Esophagus mucosa (tissue), 1 donor: ENCODE data around the gene AMFR. TPM values are rescaled to one million over a fixed set of nuclear protein-coding genes. Genes with fewer than 3 reads are reported as not detected.

Experiments used
- ATAC-seq: fragments of 200-7000 bp; cut with Tn5 transposase; one replicate; pipeline ENCODE4 v1.9.1; 2020
- total RNA-seq: library from RNA; stranded (reverse); gene quantifications from one replicate; pipeline ENCODE4 v1.2.4, GENCODE V29; 2023
- donor health status: DM: yes; HTN: yes; CAD: no.

AMFR gene
- total RNA-seq, 1 donor from 2014 or later, result 74.2 TPM

DNA sequence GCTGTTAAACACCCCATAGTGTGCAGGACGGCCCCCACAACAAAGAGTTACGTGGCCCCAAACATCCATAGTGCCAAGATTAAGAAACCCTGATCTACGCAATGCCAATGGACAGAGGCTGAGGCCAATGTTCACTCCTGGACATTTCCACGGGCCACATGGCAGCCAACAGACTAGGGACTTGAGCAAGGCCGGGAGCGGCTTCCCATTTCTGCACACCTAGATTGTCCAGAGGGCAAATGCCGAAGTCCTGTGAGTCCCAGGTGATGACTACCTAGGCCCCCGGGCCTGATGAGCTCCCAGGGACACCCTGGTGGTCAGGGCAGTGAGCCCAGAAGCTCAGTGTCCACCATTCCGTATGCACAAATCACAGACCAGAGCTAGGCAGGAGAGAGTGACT is 95.5 kb downstream of the AMFR start:
- no peak for ATAC-seq

DNA sequence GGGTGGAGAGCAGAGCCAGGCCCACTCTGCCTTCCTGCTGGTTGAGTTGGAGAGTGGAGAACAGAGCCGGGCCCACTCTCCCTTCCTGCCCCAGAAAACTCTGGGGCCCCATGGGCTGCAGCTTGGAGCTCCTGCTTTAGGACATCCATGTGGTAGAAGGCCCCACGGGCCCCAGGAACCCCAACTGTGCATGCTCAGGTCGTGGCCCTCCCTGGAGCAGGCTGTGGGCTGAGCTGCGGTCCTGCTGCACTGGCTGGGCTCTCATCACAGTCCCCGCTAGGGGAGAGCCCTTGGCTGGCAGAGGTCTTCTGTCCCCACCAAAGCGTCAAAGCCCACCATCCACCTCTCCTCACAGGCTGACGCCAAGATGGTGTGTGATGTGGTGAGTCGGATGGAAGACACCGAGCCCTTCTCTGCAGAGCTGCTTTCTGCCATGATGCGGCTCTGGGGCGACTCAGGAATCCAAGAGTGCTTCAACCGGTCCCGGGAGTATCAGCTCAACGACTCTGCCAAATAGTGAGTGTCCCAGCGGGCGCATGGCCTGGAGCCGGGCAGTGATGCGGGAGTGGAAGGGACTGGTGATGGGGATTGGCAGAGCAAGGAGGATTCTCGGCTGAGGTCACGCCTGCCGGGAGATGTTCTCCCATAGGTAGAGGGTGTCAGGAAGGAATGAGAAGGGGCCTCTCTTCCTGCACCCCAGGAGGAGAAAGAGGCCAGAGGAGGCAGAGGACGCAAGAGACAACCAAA is 96.9 kb downstream of the AMFR start:
- no peak for ATAC-seq

DNA sequence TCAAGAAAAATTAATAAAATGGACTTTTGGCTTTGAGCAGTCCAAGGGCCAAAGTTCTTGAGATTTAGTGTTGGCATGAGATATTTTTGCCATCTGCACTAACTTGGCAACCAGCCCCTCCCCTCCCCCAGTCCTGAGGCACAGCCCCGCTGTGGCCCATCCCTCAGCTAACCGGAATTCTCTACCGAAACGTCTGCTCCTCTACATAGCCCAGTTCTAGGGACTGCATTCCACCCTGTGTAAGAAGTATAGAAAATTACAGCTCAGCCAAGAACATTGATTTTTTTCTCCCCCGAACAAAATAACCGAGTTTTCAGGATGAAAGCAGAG is 97.5 kb downstream of the AMFR start:
- ATAC-seq, result no peak

DNA sequence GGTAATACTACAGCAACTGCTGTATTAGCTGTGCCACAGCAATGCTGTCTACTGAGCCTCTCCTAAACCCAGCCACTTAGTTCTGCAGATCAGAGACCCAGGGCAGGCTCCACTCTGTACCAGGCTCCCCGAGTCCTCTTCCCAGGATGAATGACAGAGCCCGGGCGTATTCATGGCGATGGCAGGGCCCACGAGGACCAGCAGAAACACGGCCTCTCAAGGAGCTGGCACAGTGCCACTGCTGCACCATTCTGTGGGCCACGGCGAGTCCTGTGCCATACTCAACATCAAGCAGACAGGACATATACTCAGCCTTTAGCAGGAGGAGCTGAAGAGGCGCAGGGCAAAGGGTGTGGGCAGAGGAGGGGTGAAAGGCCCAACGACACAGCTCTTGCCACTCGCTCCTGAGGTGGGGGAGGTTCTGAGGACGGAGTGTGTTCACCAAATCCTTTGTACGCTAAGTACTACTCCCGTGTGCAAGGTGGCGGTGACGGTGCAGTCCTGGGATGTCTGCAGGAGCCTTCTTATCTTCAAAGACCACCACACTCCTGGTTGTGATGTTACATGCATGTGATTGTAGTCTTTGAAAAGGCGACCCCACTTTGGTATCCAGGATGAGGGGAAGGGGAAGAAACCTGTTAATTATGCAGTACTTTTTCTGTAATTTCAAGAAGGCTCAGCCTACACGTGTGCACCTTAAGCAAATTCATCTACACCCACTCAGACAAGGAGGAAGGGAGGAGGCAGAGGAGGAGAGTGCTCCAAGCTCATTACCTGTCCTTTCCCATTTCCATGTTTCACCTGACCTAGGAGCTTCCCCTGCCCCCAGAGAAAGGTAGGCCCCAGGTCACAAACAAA is 98.0 kb downstream of the AMFR start:
- ATAC-seq, result no peak

DNA sequence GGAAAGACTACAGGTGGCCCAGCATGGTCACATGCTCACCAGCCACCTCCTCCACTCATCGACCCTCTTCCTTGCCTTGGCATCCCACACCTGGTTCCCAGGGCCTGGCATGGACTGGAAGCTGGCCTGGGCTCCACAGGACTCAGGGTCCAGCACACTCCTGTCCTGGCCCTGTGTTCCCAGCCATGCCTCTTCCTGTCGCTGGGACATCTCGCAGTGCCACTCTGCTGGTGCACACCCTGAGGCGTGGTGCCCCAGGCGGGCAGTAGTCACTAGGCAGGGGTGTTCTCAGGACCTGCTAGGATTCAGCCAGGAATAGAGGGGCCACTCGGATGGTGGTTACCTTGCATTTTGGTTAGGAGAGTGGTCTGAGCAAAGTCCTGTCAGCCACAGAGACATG is 99.4 kb downstream of the AMFR start:
- ATAC-seq, result no peak

DNA sequence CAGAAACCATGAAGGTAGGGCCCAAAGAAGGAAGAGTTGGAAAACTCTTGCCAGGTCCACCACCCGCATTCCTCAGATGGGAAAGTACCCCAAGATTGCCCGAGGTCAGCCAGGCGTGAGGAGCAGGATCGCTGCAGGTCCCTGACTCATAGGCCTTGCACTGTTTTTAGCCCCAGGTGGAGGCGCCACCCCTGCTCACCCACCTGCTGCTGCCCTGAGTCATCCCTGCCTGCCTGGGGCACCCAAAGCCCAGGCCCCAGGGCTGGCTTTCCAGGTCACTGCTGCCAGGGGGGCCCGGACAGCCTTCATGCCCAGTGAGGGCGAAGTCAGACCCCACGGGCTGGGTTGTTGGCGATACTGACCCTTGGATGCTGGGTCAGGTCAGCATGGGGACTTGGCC is 100.9 kb downstream of the AMFR start:
- ATAC-seq, result peak; percentile 89

DNA sequence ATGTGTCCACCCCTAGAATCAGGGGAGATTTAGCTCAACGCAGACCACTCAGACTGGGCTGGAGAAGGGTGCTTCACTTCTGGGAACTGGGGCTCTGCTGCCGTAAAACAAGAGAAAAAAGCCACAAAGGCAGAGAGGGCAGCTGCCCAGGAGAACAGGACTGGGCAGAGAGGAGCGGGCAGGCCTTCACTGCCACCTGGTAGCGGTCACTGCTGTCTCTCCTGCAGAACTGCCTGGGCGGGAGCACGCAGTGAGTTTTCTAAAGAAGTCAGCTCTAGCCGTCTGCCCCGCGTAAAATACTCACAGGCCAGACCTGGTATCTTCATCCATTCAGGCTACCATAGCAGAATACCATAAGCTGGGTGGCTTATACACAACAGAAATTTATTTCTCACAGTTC is 103.8 kb downstream of the AMFR start:
- no peak for ATAC-seq

DNA sequence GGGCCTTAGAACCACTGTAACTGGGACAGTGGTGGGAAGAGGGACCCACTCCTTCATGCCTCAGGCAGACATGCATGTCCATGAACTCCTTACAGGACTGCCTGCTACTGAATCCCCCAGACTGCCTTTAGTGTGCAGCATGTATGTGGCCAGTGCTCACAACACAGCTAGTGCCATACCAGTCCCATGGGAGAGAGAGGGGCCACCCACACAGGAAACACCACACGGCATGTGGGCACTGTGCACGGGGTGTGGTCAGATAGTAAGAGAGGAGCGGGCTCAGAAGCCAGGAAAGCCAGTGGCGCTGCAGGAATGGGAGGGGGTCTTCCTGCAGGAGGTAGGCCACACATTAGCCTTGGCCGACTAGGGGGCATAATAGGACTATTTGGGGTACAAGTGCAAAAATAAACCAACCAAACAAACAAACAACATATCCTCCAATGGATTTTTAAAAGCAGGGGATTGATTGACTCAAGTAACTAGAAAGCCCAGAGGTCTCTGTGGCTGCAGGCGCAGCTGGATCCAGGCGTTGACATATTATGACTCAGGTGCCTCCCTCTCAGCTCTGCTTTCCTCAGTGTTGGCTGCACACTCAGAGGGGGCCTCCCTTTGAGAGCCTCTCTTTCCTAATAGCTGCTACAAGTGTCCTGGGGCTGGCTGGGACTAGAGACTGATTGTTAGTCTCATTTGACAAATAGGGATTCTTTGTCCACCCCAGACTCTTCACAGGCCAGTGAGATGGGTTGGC is 104.4 kb downstream of the AMFR start:
- no peak for ATAC-seq

DNA sequence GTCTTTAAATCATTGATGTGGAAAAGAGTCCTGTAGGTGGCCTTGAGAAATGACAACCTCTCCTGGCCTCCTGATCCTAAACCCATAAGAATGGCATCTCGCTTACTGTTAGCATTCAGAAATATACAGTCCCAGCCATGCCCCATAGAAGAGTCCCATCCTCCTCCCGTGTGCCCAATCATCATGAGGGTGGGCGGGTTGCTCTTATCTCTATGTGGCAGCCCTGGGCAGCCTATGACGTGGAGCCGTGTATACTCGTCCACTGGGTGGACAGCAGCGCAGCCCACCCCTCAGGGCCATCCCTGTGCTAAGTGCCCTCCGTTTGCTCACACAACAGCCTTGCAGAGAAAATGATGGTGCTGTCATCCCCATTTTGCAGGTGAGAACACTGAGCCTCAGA is 105.3 kb downstream of the AMFR start:
- no peak for ATAC-seq

DNA sequence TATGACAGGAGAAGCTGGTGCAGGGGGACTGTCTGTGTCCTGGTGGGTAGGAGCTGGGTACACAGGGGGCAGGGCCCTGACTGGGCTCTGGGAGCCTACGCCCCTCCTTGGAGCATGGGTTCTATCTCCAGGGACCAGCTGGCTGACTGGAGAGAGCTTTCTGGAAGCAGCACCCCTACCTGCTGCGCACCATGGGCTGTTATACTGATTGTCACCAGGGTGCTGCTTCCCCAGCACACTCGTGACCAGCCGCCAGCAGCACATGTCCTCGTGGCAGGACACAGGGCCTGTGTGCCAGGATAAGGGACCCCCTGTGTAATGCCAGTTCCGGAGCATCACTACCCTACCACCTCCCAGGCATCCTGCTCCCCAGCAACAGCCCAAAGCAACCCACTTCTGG is 106.0 kb downstream of the AMFR start:
- no peak for ATAC-seq

DNA sequence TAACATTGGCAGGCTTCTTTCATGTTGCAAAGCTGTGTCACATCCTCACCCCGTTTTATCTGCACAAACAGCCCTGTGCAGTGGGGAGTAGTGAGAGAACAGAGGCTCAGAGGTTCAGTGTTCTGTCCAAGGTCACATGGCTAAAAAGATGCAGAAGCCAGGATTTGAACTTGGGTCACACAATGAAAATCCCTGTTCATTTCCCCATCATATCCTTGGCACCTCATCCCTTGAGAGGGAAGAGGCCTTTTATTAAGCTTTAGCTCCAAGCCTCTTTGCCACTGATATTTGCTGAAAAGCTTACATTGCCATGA is 106.6 kb downstream of the AMFR start:
- ATAC-seq, result no peak

DNA sequence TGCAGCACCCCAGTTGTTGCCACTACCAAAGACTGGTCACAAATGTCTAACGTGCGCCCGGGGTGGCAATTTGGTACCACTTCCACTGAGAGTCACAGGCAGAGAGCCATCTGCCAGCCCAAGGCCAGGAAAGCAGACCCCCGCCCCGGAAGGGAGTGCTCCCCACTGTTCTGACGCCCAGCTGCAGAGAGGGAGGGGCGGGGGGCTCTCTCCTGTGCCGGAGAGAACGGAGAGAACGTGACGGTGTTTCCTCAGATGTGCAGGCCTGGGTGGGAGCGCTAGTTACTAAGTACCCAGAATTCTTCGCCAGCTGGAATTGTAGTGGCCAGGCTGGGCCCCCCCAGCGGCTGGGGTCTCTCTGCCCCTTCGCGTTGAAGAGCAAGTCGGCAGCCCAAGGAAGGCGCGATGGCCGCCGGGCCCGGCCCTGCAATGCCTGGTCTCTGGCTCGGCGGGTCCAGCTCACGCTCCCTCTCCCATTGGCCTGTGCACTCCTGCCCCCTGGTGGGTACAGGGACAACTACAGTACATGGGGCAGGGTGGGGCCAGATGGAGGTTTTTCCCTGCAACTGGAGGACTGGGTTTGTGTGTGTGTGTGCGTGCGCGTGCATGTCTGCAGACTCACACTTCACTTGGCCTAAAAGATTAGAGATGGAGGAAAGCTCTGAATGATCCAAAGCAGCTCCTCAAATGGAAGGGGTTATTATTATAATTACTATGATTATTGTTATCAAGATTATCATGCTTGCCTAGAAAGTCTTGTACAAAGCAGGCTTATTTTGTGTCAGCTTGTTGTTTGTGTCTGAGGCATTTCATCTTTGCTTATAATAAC is 107.1 kb downstream of the AMFR start:
- ATAC-seq, result peak; percentile 93

DNA sequence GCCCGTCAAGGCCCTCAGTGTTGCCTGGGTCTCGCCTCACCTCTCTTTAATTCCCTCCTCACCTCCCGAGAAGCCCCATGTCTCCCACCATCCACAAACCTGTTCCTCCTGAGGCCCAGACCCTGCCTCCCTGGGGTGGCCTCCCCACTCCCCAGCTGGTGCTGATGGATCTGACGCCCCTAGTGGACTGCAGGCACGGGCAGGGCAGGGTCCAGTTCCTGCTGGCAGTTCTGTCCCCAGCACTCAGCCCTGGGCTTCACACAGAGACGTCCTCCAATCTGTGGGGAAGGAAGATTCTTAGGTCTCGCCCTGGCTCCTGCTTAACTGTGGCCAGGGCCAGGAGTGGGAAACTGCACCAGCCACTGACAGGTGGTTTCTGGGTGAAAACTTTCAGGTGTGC is 108.8 kb downstream of the AMFR start:
- no peak for ATAC-seq

DNA sequence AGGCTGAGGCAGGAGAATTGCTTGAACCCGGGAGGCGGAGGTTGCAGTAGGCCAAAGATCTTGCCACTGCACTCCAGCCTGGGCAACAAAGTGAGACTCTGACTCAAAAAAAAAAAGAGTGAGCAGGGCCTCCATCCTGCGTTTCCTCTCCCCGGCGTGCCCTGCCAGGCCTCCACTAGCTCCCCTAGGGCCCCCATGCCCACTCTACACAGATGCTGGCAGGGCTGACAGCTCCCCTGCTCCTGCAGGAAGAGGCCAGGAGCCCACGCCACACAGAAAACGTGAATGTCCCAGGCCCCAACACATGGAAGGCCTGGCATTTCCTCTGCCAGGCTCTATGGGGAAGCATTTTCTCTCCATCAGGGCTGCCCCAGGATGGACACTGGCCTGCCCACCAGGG is 109.4 kb downstream of the AMFR start:
- no peak for ATAC-seq

DNA sequence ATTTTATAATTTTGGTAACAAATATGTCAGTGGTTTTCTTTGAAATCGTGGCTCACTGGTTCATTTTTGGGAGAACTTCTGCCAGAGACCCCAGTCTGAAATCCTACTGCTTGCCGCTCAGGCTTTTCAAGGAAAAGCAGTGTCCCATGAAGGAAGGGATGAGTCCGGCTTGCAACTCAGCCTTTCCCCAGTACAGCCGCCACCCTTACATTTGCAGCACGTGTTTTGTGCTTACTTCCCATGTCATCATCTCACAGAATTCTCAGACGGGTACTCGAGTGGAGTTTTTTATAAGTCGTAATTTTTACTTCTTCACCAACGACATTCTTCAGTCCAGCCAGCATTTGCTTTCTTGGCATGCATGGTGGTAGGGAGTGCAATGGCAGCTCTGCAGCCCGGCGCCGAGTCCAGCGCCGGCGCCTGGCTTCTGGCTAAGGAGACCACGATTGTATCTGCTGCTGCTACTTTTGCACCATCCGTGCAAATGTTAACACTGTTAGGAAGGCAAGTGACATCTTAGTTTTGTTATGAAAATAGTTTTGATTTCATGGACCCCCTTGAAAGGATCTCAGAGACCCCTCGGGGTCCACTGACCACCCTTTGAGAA is 111.0 kb downstream of the AMFR start:
- ATAC-seq, result no peak

DNA sequence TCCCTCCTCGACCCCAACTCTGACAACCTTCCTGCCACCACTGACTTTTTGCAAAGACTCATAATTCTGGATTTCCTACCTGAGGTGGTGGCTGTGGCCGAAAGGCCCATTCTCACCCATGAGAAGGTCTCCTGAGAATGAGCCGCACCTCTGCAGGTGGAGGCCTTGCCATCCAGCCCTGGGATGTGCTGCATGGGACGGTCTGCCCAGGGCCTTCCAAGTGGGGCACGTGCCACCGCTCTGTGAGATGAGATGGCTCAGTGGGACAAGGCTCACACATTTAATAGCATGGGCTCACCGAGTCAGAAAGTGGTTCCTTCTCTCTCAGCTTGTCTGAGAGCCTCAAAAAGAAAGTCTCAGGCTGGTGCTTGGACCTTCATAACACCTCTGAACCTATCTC is 112.8 kb downstream of the AMFR start:
- ATAC-seq, result no peak

DNA sequence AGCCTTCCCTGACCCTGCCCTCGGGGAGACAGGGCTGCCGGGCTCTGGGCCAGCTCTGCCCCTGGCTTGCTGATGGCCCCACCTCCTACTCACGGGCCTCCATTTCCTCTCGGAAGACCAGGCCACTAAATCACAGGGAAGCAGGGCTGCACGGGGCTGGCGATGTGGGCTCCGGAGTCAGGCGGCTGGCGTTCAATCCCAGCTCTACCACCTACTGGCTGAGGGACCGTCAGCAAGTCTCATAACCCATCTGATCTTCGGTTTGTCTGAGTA is 113.4 kb downstream of the AMFR start:
- ATAC-seq, result no peak

Other genes starting within 250 kb of the AMFR start
- gene GNAO1, start 234.1 kb downstream of the AMFR start, total RNA-seq, result 0.64 TPM
- 99.3 TPM for gene NUDT21, start 25.8 kb upstream of the AMFR start, total RNA-seq
- 39.0 TPM for gene OGFOD1, start 26.0 kb upstream of the AMFR start, total RNA-seq
- 35.3 TPM for gene BBS2, start 94.5 kb upstream of the AMFR start, total RNA-seq
- gene MT4, start 139.5 kb upstream of the AMFR start, total RNA-seq, result 8.4 TPM
- gene MT3, start 164.0 kb upstream of the AMFR start, total RNA-seq, result not detected
- 220 TPM for gene MT2A, start 183.0 kb upstream of the AMFR start, total RNA-seq
- 98.8 TPM for gene MT1E, start 200.2 kb upstream of the AMFR start, total RNA-seq
- gene MT1M, start 207.1 kb upstream of the AMFR start, total RNA-seq, result 2.0 TPM
- 2.9 TPM for gene MT1A, start 213.1 kb upstream of the AMFR start, total RNA-seq
- gene MT1B, start 226.3 kb upstream of the AMFR start, total RNA-seq, result not detected
- 3.7 TPM for gene MT1F, start 232.4 kb upstream of the AMFR start, total RNA-seq
- gene MT1G, start 242.5 kb upstream of the AMFR start, total RNA-seq, result 26.3 TPM
- 5.0 TPM for gene MT1H, start 244.3 kb upstream of the AMFR start, total RNA-seq